ENCODE measurements around the gene CDKAL1.

DNA sequence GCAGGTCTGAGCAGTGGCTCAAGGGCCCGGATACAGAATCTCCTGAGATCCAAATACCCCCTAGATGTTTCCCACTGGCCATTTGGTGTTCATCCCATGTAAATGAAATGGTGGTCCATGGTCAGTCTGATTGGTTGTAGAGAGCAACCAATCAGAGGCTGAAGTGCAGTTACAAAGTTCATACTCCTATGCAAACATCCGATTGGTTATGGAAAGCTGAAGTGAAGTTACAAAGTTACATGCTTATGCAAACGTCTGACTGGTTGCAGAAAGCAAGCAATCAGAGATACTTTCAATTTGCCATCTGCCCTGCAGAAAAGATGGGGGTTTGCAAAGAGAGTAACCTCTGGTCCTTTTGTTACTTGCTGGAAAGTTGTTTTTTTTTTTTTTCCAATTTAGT lies 313.6 kb downstream of the CDKAL1 start:
- TF ChIP-seq EZH2 (IDR thresholded peaks at IDR 0.05; ENCODE audit: borderline replicate concordance, low read depth, low read length, severe bottlenecking): no peak
- TF ChIP-seq, protein P1, sequence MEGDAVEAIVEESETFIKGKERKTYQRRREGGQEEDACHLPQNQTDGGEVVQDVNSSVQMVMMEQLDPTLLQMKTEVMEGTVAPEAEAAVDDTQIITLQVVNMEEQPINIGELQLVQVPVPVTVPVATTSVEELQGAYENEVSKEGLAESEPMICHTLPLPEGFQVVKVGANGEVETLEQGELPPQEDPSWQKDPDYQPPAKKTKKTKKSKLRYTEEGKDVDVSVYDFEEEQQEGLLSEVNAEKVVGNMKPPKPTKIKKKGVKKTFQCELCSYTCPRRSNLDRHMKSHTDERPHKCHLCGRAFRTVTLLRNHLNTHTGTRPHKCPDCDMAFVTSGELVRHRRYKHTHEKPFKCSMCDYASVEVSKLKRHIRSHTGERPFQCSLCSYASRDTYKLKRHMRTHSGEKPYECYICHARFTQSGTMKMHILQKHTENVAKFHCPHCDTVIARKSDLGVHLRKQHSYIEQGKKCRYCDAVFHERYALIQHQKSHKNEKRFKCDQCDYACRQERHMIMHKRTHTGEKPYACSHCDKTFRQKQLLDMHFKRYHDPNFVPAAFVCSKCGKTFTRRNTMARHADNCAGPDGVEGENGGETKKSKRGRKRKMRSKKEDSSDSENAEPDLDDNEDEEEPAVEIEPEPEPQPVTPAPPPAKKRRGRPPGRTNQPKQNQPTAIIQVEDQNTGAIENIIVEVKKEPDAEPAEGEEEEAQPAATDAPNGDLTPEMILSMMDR (IDR thresholded peaks at IDR 0.05; ENCODE audit: borderline replicate concordance, extremely low read depth, low read length, poor library complexity, severe bottlenecking): no peak

Data from DND-41 (cell line).